ENCODE data around the gene NPTX1.

NPTX1 gene

GRCh38 chr17:80437532-80437931 is 38.9 kb downstream of the NPTX1 start:
- Mint-ChIP-seq H3K36me3 (peaks cover 21% of the 10 kb centered on the region), H3K27me3 (peaks cover 32% of the 10 kb centered on the region), H3K9me3 (peaks cover 4% of the 10 kb centered on the region), H3K27ac (no peak overlapping the region), H3K4me1 (peaks cover 5% of the 10 kb centered on the region), H3K4me3 (no peak overlapping the region)
- no peak for ATAC-seq

DNA sequence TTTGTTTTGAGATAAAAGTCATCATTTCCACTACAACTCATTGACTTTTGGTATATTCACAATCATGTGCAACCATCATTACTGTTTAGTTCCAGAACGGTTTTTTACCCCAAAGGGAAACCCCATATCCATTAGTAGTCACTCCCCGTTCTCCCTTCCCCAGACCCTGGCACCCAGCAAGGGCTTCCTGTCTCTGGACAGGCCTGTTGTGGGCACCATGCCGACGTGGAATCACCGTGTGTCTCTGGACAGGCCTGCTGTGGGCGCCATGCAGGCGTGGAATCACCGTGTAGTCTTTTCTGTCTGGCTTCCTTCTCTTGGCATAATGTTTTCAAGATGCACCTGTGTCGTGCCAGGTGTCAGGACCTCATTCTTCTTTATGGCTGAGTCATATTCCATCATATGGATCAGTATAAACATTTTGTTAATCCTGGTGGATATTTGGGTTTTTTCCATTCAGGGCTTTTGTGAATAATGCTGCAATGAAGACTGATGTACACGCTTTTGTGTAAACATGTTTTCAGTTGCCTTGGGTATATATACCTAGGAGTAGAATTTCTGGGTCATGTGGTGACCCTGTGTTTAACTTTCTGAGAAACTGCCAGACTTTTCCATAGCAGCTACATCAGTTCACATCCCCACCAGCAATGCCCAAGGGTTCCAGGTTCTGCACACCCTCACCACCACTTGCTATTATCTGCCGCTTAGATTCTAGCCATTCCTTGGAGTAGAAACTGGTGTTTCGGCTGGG is 42.3 kb downstream of the NPTX1 start:
- H3K4me3 Mint-ChIP-seq, result no peak overlapping the region
- no peak overlapping the region for H3K27ac Mint-ChIP-seq
- no peaks in the 10 kb centered on the region for H3K27me3 Mint-ChIP-seq
- no peak for ATAC-seq
- H3K36me3 Mint-ChIP-seq, result peaks cover 10% of the 10 kb centered on the region
- H3K4me1 Mint-ChIP-seq, result no peaks in the 10 kb centered on the region
- peaks cover 4% of the 10 kb centered on the region for H3K9me3 Mint-ChIP-seq

DNA sequence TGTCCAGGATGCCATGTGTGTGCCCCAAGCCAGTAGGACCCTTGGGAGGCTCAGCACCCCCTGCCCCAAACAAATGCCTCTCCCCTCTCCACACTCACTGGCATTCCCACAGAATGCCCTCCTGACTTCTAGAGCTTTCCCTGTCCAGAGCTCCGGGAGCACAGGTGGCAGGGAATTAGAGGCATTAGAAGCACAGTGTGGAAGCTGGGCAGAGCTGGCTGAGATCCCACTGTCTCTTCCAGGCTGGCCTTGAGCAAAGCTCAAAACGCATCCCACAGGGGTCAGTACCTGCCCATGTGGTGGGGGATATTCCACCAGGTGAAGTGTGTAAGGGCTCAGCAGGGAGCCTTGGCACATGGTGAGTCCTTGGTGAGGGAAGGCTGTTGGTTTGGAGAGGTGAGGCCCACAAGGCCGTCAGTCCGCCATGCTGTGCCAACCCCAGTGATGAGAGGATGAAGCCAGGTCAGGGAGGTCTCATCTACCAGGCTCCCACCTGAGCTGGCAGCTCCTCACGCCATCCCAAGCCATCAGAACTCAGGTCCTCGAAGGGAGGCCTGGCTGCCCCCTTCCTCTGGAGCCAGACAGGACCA is 43.4 kb downstream of the NPTX1 start:
- Mint-ChIP-seq H3K36me3 (peaks cover 10% of the 10 kb centered on the region), H3K27ac (no peak overlapping the region), H3K4me3 (no peak overlapping the region), H3K9me3 (peaks cover 4% of the 10 kb centered on the region), H3K4me1 (no peaks in the 10 kb centered on the region), H3K27me3 (no peaks in the 10 kb centered on the region)
- ATAC-seq, result no peak

GRCh38 chr17:80432350-80432955 is 44.0 kb downstream of the NPTX1 start:
- H3K36me3 Mint-ChIP-seq, result peaks cover 10% of the 10 kb centered on the region
- no peaks in the 10 kb centered on the region for H3K4me1 Mint-ChIP-seq
- no peak overlapping the region for H3K27ac Mint-ChIP-seq
- peaks cover 4% of the 10 kb centered on the region for H3K9me3 Mint-ChIP-seq
- ATAC-seq, result no peak
- H3K4me3 Mint-ChIP-seq, result no peak overlapping the region
- no peaks in the 10 kb centered on the region for H3K27me3 Mint-ChIP-seq

GRCh38 chr17:80431246-80432195 is 44.9 kb downstream of the NPTX1 start:
- peaks cover 6% of the 10 kb centered on the region for H3K36me3 Mint-ChIP-seq
- H3K27me3 Mint-ChIP-seq, result no peaks in the 10 kb centered on the region
- no peak for ATAC-seq
- no peak overlapping the region for H3K27ac Mint-ChIP-seq
- H3K4me3 Mint-ChIP-seq, result no peak overlapping the region
- H3K4me1 Mint-ChIP-seq, result peaks cover 9% of the 10 kb centered on the region
- H3K9me3 Mint-ChIP-seq, result peaks cover 4% of the 10 kb centered on the region

DNA sequence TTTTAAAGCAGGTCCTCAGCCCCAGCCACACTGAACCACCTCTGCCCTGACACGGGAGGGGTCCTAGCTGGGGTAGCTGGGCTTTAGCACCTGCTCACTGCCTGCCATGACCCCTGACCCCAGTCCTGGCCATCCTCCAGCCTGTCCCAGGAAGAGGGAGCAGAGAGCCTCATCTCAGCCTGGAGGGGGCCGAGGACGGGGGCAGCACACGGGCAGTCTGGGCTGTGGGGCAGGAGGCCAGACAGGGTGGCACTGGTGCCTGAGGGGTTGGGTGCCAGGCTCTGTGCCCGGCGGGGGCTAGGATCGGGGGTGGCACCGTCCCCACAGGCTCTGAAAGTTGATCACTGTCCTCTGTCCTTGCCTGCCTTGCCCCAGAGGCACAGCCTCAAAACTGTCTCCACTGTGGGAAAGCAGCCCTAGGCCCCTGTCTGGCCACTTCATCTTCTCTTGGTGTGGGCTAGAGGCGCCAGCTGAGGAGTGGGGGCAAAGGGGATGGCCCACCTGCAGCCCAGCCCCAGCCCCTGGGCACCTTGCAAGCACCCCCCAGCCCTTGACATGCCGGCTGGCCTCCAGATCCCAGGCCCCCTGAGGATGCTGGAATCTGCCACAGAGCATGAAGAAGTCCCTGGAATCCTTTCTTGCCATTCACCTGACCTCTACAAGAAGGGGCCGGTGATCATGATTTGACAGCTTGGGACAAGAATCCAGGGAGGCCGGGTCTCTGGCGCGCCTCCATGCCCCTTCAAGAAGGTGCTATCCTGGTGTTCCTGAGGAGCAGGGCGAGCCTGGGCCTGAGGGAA is 45.8 kb downstream of the NPTX1 start:
- no peak overlapping the region for H3K4me3 Mint-ChIP-seq
- ATAC-seq, result no peak
- H3K27me3 Mint-ChIP-seq, result no peaks in the 10 kb centered on the region
- H3K4me1 Mint-ChIP-seq, result peaks cover 18% of the 10 kb centered on the region
- H3K36me3 Mint-ChIP-seq, result no peaks in the 10 kb centered on the region
- H3K9me3 Mint-ChIP-seq, result no peaks in the 10 kb centered on the region
- no peak overlapping the region for H3K27ac Mint-ChIP-seq

DNA sequence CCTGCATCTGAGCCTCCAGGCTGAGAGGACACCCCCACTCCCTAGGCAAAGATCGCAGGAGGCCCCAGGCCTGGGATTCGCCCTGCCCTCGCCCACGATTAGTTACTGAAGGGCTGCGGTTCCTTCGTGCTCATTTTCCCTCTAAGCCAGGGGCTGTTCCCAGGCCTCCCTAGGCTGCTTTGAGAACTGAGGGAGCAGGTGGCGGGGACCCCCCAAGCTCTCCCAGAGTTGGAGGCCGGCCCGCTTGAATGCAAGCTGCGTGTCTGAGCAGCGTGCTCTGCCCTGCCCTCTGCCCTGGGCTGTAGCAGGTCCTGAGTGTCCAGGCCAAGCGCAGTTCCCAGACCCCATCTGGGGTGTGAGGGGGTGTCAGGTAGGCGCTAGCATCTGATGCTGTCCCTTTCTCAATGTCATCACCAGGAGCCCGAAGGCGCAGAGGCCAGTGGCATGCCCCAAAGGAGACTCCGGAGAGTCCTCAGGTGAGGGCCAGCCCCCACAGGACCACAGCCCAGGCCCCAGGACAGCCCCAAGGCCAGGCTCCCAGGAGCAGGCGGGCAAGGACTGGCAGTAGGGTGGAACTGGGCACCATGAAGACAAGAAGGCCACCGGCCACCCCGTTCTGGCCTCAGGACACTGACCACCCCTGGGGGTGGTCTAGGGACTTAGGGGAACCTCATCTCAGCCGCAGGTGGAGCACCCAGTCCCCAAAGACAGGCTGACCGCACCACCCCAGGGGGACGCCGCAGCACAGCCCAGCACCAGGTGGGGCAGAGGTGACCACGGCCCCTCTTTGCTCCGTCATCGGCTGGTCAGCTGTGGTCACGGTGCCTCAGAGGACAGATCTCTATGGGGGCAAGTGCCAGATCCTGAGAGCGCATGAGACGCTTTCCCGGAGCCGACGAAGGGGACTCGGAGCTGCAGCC is 46.8 kb downstream of the NPTX1 start:
- H3K36me3 Mint-ChIP-seq, result no peaks in the 10 kb centered on the region
- H3K4me3 Mint-ChIP-seq, result no peak overlapping the region
- no peaks in the 10 kb centered on the region for H3K9me3 Mint-ChIP-seq
- ATAC-seq, result no peak
- no peak overlapping the region for H3K27ac Mint-ChIP-seq
- peaks cover 25% of the 10 kb centered on the region for H3K4me1 Mint-ChIP-seq
- no peaks in the 10 kb centered on the region for H3K27me3 Mint-ChIP-seq

- Mint-ChIP-seq H3K9me3 (no peaks in the 10 kb centered on the region), H3K4me1 (peaks cover 30% of the 10 kb centered on the region), H3K27ac (no peak overlapping the region), H3K4me3 (no peak overlapping the region), H3K36me3 (no peaks in the 10 kb centered on the region), H3K27me3 (no peaks in the 10 kb centered on the region)
- no peak for ATAC-seq
Measured at GRCh38 chr17:80428796-80429195, 47.6 kb downstream of the NPTX1 start.

GRCh38 chr17:80428363-80428762 is 48.0 kb downstream of the NPTX1 start:
- no peaks in the 10 kb centered on the region for H3K9me3 Mint-ChIP-seq
- H3K4me1 Mint-ChIP-seq, result peaks cover 32% of the 10 kb centered on the region
- H3K27me3 Mint-ChIP-seq, result no peaks in the 10 kb centered on the region
- no peaks in the 10 kb centered on the region for H3K36me3 Mint-ChIP-seq
- no peak overlapping the region for H3K4me3 Mint-ChIP-seq
- ATAC-seq, result no peak
- H3K27ac Mint-ChIP-seq, result no peak overlapping the region

- H3K27ac Mint-ChIP-seq, result peak overlapping the region; percentile 27
Measured at GRCh38 chr17:80427366-80428282, 48.8 kb downstream of the NPTX1 start.

GRCh38 chr17:80426671-80427326 is 49.6 kb downstream of the NPTX1 start:
- H3K36me3 Mint-ChIP-seq, result no peaks in the 10 kb centered on the region
- no peaks in the 10 kb centered on the region for H3K9me3 Mint-ChIP-seq
- H3K4me1 Mint-ChIP-seq, result peaks cover 32% of the 10 kb centered on the region
- peak; percentile 94 for ATAC-seq
- H3K27me3 Mint-ChIP-seq, result no peaks in the 10 kb centered on the region
- no peak overlapping the region for H3K4me3 Mint-ChIP-seq
- H3K27ac Mint-ChIP-seq, result peak overlapping the region; percentile 27

More at GRCh38 chr17:80427366-80428282, 48.8 kb downstream of the NPTX1 start:
- no peak for ATAC-seq
- peaks cover 32% of the 10 kb centered on the region for H3K4me1 Mint-ChIP-seq
- no peaks in the 10 kb centered on the region for H3K27me3 Mint-ChIP-seq
- H3K9me3 Mint-ChIP-seq, result no peaks in the 10 kb centered on the region
- H3K36me3 Mint-ChIP-seq, result no peaks in the 10 kb centered on the region
- no peak overlapping the region for H3K4me3 Mint-ChIP-seq

DNA sequence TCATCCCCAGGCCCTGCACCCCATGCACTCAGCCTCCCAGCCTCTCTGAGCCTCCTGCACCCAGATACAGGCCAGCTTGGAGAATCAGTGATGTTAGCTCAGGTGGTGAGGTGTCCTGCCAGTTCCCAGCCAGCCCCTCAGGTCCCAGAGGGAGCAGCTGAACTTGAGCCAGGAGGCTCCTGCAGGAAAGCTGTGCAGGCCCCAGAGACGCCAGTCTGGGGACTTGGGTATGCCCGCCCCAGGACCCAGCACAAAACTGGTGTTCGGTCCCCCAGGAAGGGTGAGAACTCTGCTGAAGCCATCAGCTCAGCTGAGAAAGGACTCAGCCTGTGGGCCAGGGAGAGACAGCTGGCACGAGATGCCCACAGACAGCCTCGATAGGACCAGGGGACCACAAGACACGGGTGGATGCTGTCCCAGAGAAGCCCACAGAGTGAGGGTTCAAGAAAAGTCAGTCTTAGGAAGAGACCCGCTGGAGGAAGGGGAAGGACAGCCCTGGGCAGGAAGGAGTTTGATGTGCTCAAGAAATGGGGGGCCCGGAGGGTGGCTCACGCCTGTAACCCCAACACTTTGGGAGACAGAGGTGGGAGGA is 50.5 kb downstream of the NPTX1 start:
- Mint-ChIP-seq H3K36me3 (no peaks in the 10 kb centered on the region), H3K27me3 (no peaks in the 10 kb centered on the region), H3K27ac (no peak overlapping the region), H3K4me3 (no peak overlapping the region), H3K9me3 (no peaks in the 10 kb centered on the region), H3K4me1 (peaks cover 32% of the 10 kb centered on the region)
- no peak for ATAC-seq

Data from stimulated activated memory B cell treated with anti-CD40 and anti-IgM and Interleukin-4, amounts not matched to agents 10 μg/mL and 1 μg/mL and 100 μg/mL, for 72 hours (primary cell).